SJSA1 (cell line): ENCODE data around the gene NSUN7. TPM values are rescaled to one million over a fixed set of nuclear protein-coding genes. Genes with fewer than 3 reads are reported as not detected.

ENCODE experiments used
- DNase-seq, 2 experiments: peaks; one replicate each; pipeline ENCODE4 v3.0.0-alpha.2; 2015 to 2020; ENCODE audit warnings: low spot score in 2 of 2, low read depth in 1 of 2
- H3K27ac ChIP-seq: fragments of 250-450 bp; sonication (Bioruptor Pico); 2 replicates; pipeline ENCODE4 v1.5.1; 2020; ENCODE audit warnings: mild to moderate bottlenecking, moderate library complexity
- H3K27me3 ChIP-seq: fragments of 250-450 bp; sonication (Bioruptor Pico); replicated peaks from 2 replicates; pipeline ENCODE4 v1.5.1; 2020; ENCODE audit warnings: mild to moderate bottlenecking, moderate library complexity
- H3K36me3 ChIP-seq: fragments of 250-450 bp; sonication (Bioruptor Pico); 2 replicates; pipeline ENCODE4 v1.5.1; 2020; ENCODE audit warnings: mild to moderate bottlenecking
- H3K4me1 ChIP-seq: fragments of 250-450 bp; sonication (Bioruptor Pico); replicated peaks from 2 replicates; pipeline ENCODE4 v1.6.1; 2021; ENCODE audit warnings: mild to moderate bottlenecking
- H3K4me3 ChIP-seq: fragments of 250-450 bp; sonication (Bioruptor Pico); 2 replicates; pipeline ENCODE4 v1.5.1; 2020; ENCODE audit warnings: mild to moderate bottlenecking
- H3K9me3 ChIP-seq: fragments of 250-450 bp; sonication (Bioruptor Pico); replicated peaks from 2 replicates; pipeline ENCODE4 v1.5.1; 2020; ENCODE audit warnings: mild to moderate bottlenecking
- total RNA-seq: library from RNA; depleted of rRNA; stranded (reverse); fragments of >200 nt; shearing (Covaris generic); gene quantifications from 2 replicates; pipeline ENCODE4 v1.2.3, GENCODE V29; 2014; rRNA removed

The NSUN7 gene
- total RNA-seq, 1 experiment from 2014 or later, result not detected

- H3K36me3 ChIP-seq, result no peaks in the 10 kb centered on the region
- no peak overlapping the region for H3K27ac ChIP-seq
- no peak overlapping the region for H3K4me3 ChIP-seq
- H3K27me3 ChIP-seq, result no peaks in the 10 kb centered on the region
- H3K4me1 ChIP-seq, result no peaks in the 10 kb centered on the region
- no peak for DNase-seq
- H3K9me3 ChIP-seq, result no peaks in the 10 kb centered on the region
These were observed 106.6 kb downstream of the NSUN7 start for GRCh38 chr4:40856277-40856839.

- Histone ChIP-seq H3K4me1 (no peaks in the 10 kb centered on the region), H3K9me3 (no peaks in the 10 kb centered on the region), H3K4me3 (no peak overlapping the region), H3K27me3 (no peaks in the 10 kb centered on the region), H3K27ac (no peak overlapping the region), H3K36me3 (no peaks in the 10 kb centered on the region)
- no peak for DNase-seq
These were observed 107.1 kb downstream of the NSUN7 start for GRCh38 chr4:40856840-40857362.

- no peak overlapping the region for H3K4me3 ChIP-seq
- no peaks in the 10 kb centered on the region for H3K36me3 ChIP-seq
- no peaks in the 10 kb centered on the region for H3K4me1 ChIP-seq
- no peak for DNase-seq
- H3K27me3 ChIP-seq, result no peaks in the 10 kb centered on the region
- H3K9me3 ChIP-seq, result no peaks in the 10 kb centered on the region
- H3K27ac ChIP-seq, result no peak overlapping the region
These were observed 108.2 kb downstream of the NSUN7 start for GRCh38 chr4:40857956-40858355.

GRCh38 chr4:40858962-40859361 is 109.2 kb downstream of the NSUN7 start:
- Histone ChIP-seq H3K4me3 (no peak overlapping the region), H3K36me3 (no peaks in the 10 kb centered on the region), H3K27me3 (no peaks in the 10 kb centered on the region), H3K9me3 (no peaks in the 10 kb centered on the region), H3K4me1 (no peaks in the 10 kb centered on the region), H3K27ac (no peak overlapping the region)
- DNase-seq, result no peak

Other genes starting within 250 kb of the NSUN7 start
- gene RBM47, start 120.1 kb upstream of the NSUN7 start, total RNA-seq, result 0.13 TPM in 1 of 2 replicates, not detected in the other